CD14-positive monocyte (primary cell): ENCODE results near the gene DAPK2. TPM values are rescaled to one million over a fixed set of nuclear protein-coding genes. Genes with fewer than 3 reads are reported as not detected.

ENCODE experiments used
- DNase-seq, 3 donors: peaks; one replicate each; pipeline ENCODE4 v3.0.0-alpha.2; 2011 to 2022
- H2AFZ ChIP-seq: 2 replicates; pipeline ENCODE4 v1.6.0; 2012; ENCODE audit warnings: mild to moderate bottlenecking, low read depth, low read length, inconsistent platforms; ENCODE audit not compliant: insufficient read depth, poor library complexity, severe bottlenecking
- H3K27ac ChIP-seq, 2 donors: 1 replicate in 1 of 2; 2 replicates in 1 of 2; pipeline ENCODE4 v1.5.1; 2012 to 2013; ENCODE audit warnings: low read length in 2 of 2, control low read depth in 1 of 2, inconsistent platforms in 1 of 2, low read depth in 1 of 2, mild to moderate bottlenecking in 1 of 2
- H3K27me3 ChIP-seq, 2 donors: one replicate each; pipeline versions ENCODE4 v1.6.0 to v1.6.1; 2011 to 2013; ENCODE audit warnings: low read length in 2 of 2; ENCODE audit not compliant: control insufficient read depth in 2 of 2, insufficient read depth in 2 of 2
- H3K36me3 ChIP-seq, 2 donors: replicated peaks in 1 of 2; 1 replicate in 1 of 2; 2 replicates in 1 of 2; pipeline versions ENCODE4 v1.5.1 to v1.6.1; 2012 to 2013; ENCODE audit warnings: low read length in 2 of 2, control low read depth in 1 of 2, inconsistent platforms in 1 of 2, mild to moderate bottlenecking in 1 of 2; ENCODE audit not compliant: insufficient read depth in 2 of 2, control insufficient read depth in 1 of 2
- H3K4me1 ChIP-seq, 2 donors: 1 replicate in 1 of 2; 2 replicates in 1 of 2; pipeline versions ENCODE4 v1.5.1 to v1.6.1; 2012 to 2013; ENCODE audit warnings: low read length in 2 of 2, control low read depth in 1 of 2, inconsistent platforms in 1 of 2, mild to moderate bottlenecking in 1 of 2, moderate library complexity in 1 of 2; ENCODE audit not compliant: insufficient read depth in 2 of 2, control insufficient read depth in 1 of 2
- H3K4me2 ChIP-seq: replicated peaks from 2 replicates; pipeline ENCODE3; 2012; ENCODE audit warnings: low read length, moderate library complexity, mild to moderate bottlenecking; ENCODE audit not compliant: poor library complexity, severe bottlenecking; ENCODE audit errors: extremely low read depth
- H3K4me3 ChIP-seq, 3 experiments: fragments of 200-600 bp in 1 of 3; sonication (generic) in 1 of 3; replicated peaks in 1 of 3; 1 replicate in 2 of 3; 2 replicates in 1 of 3; pipeline ENCODE4 v1.5.1; 2011 to 2013; ENCODE audit warnings: low read length in 3 of 3, mild to moderate bottlenecking in 3 of 3, control low read depth in 2 of 3, low read depth in 2 of 3, inconsistent platforms in 1 of 3, moderate library complexity in 1 of 3
- H3K79me2 ChIP-seq: 2 replicates; pipeline ENCODE4 v1.6.0; 2012; ENCODE audit warnings: mild to moderate bottlenecking, control low read depth, inconsistent platforms, low read length, moderate library complexity; ENCODE audit not compliant: insufficient read depth
- H3K9ac ChIP-seq: 2 replicates; pipeline ENCODE4 v1.6.0; 2017; ENCODE audit warnings: low read length, mild to moderate bottlenecking; ENCODE audit not compliant: insufficient read depth, poor library complexity, severe bottlenecking
- H3K9me3 ChIP-seq, 2 donors: replicated peaks in 1 of 2; 1 replicate in 1 of 2; 2 replicates in 1 of 2; pipeline versions ENCODE4 v1.5.1 to v1.6.1; 2012 to 2013; ENCODE audit warnings: low read length in 2 of 2, control low read depth in 1 of 2; ENCODE audit not compliant: control insufficient read depth in 1 of 2, insufficient read depth in 1 of 2
- H4K20me1 ChIP-seq: 2 replicates; pipeline ENCODE4 v1.6.0; 2012; ENCODE audit warnings: mild to moderate bottlenecking, low read length, control low read depth, moderate library complexity; ENCODE audit not compliant: insufficient read depth
- H3K27ac Mint-ChIP-seq, 7 donors: one replicate each; pipeline ENCODE4 v1.8.0; 2020; ENCODE audit warnings: mild to moderate bottlenecking in 7 of 7, mixed read lengths in 7 of 7, moderate library complexity in 6 of 7, inconsistent platforms in 2 of 7
- H3K27me3 Mint-ChIP-seq, 3 donors: one replicate each; pipeline ENCODE4 v1.8.0; 2021 to 2022; ENCODE audit warnings: low read depth in 3 of 3, mild to moderate bottlenecking in 3 of 3, mixed read lengths in 3 of 3, moderate library complexity in 3 of 3, inconsistent platforms in 1 of 3
- H3K36me3 Mint-ChIP-seq, 2 donors: one replicate each; pipeline ENCODE4 v1.8.0; 2020; ENCODE audit warnings: mixed read lengths in 2 of 2, inconsistent platforms in 1 of 2, mild to moderate bottlenecking in 1 of 2
- H3K4me1 Mint-ChIP-seq: one replicate; pipeline ENCODE4 v1.8.0; 2020; ENCODE audit warnings: mild to moderate bottlenecking, mixed read lengths
- H3K4me3 Mint-ChIP-seq, 2 donors: one replicate each; pipeline ENCODE4 v1.8.0; 2020; ENCODE audit warnings: mild to moderate bottlenecking in 2 of 2, mixed read lengths in 2 of 2, moderate library complexity in 1 of 2
- H3K9me3 Mint-ChIP-seq, 7 donors: one replicate each; pipeline ENCODE4 v1.8.0; 2020 to 2022; ENCODE audit warnings: mixed read lengths in 7 of 7, mild to moderate bottlenecking in 6 of 7, moderate library complexity in 6 of 7, inconsistent platforms in 2 of 7
- CTCF ChIP-seq: fragments of 200-600 bp; IDR thresholded peaks from one replicate; pipeline ENCODE4 v1.8.0; 2022; ENCODE audit warnings: antibody characterized with exemption, mild to moderate bottlenecking
- WGBS: methylation state at CpG from one replicate; pipeline ENCODE4 v1.1.5; 2013; ENCODE audit warnings: missing lambda C conversion rate; ENCODE audit not compliant: insufficient coverage; 5-methylcytosine and 5-hydroxymethylcytosine counted together
- intact Hi-C, 2 donors: fragments of 100-400 bp; cut with micrococcal nuclease; formaldehyde crosslinking; loops; one replicate each; pipeline versions ENCODE4 v1.15.0 to v1.15.1; 2023
- polyA plus RNA-seq, 3 donors: library from polyadenylated mRNA; depleted of rRNA in 1 of 3; unstranded in 2 of 3; stranded (reverse) in 1 of 3; fragments of 300-500 nt in 2 of 3; fragments of >200 nt in 1 of 3; fragmentation: Illumina TruSeq in 2 of 3; gene quantifications; 1 replicate in 2 of 3; 2 replicates in 1 of 3; pipeline ENCODE4 v1.2.3, GENCODE V29; 2012 to 2021

The DAPK2 gene
- polyA plus RNA-seq, 3 donors, result 0.59 to 4.1 (median 2.1) TPM

- H3K36me3 Mint-ChIP-seq, result no peaks in the 10 kb centered on the region
- no peak overlapping the region for H3K27ac ChIP-seq
Measured at GRCh38 chr15:63858881-63859280, 187.4 kb downstream of the DAPK2 start.

GRCh38 chr15:63858448-63858847 is 187.8 kb downstream of the DAPK2 start:
- Histone ChIP-seq H3K27ac (no peak overlapping the region), H3K4me1 (no peaks in the 10 kb centered on the region), H3K27me3 (no peaks in the 10 kb centered on the region), H3K9me3 (no peaks in the 10 kb centered on the region), H3K4me2 (no peak overlapping the region), H3K9ac (no peak overlapping the region), H2AFZ (no peak overlapping the region), H3K79me2 (no peaks in the 10 kb centered on the region), H4K20me1 (no peaks in the 10 kb centered on the region), H3K4me3 (no peak overlapping the region), H3K36me3 (no peaks in the 10 kb centered on the region)
- Mint-ChIP-seq H3K4me3 (no peak overlapping the region), H3K9me3 (peaks cover 0 to 3% (median 0%) of the 10 kb centered on the region in 7 donors), H3K36me3 (no peaks in the 10 kb centered on the region), H3K4me1 (peaks cover 16% of the 10 kb centered on the region), H3K27me3 (peaks cover 0 to 4% (median 2%) of the 10 kb centered on the region in 3 donors), H3K27ac (peak overlapping the region in 5 of 7 donors; percentile 28 to 58 (median 35))
- no peak for DNase-seq
- 96% methylated on average over 5 of the region's 5 CpGs for WGBS
- intact Hi-C loops, result no loop called here
- no peak for TF ChIP-seq CTCF

More at GRCh38 chr15:63858881-63859280, 187.4 kb downstream of the DAPK2 start:
- Mint-ChIP-seq H3K9me3 (peaks cover 0 to 3% (median 0%) of the 10 kb centered on the region in 7 donors), H3K4me3 (no peak overlapping the region), H3K4me1 (peaks cover 16% of the 10 kb centered on the region), H3K27ac (peak overlapping the region in 6 of 7 donors; percentile 51 to 79 (median 67)), H3K27me3 (peaks cover 0 to 4% (median 2%) of the 10 kb centered on the region in 3 donors)
- H3K27me3 ChIP-seq, result no peaks in the 10 kb centered on the region
- no peaks in the 10 kb centered on the region for H3K9me3 ChIP-seq
- no peak for TF ChIP-seq CTCF
- H3K4me2 ChIP-seq, result no peak overlapping the region
- H3K79me2 ChIP-seq, result no peaks in the 10 kb centered on the region
- intact Hi-C loops, result no loop called here
- H3K4me1 ChIP-seq, result no peaks in the 10 kb centered on the region
- WGBS, result no CpG with 5 or more reads among the region's 3 CpGs
- no peaks in the 10 kb centered on the region for H3K36me3 ChIP-seq
- H4K20me1 ChIP-seq, result no peaks in the 10 kb centered on the region
- H3K4me3 ChIP-seq, result no peak overlapping the region
- no peak overlapping the region for H3K9ac ChIP-seq
- no peak overlapping the region for H2AFZ ChIP-seq
- peak in 2 of 3 donors; percentile 16 to 47 for DNase-seq
